ENCODE results near the gene YRDC.

DNA sequence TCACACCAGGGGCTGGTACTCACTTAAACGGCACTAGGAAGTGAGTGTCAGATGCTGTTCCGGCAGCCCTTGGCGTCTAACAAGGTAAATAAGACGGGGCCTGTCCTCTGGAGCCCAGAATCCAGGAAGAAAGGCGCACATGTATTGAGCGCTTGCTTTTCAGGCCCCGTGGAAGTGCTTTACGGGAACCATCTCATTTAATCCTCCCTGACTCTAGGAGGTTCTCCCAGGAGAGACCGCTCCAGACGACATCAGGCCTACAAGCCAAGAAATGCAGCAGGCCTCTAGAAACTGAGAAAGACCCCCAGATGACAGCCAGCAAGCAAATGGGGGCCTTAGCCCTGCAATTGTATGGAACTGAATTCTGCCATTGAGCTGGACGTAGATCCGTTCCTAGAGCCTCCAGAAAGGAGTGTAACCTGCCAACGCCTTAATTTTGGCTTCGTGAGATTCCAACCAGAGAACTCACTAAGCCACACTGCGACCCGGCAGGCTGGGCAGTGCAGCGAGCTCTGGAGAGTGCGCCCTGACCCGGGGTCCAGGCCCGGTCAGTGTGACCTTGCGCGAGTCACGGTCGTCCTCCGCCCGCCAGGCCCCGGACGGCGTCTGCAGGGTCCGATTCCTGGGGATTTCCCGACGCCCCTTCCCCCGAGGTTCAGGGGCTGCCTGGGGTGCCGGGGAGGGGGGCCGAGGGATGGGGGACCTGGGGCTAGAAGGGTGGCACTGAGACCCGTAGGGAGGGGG is 14.9 kb downstream of the YRDC start:
- TF ChIP-seq NFE2 (IDR thresholded peaks at IDR 0.05; ENCODE audit: low read depth) = no peak
- no peak for TF ChIP-seq KDM1A (IDR thresholded peaks at IDR 0.05)
- TF ChIP-seq, protein P1, sequence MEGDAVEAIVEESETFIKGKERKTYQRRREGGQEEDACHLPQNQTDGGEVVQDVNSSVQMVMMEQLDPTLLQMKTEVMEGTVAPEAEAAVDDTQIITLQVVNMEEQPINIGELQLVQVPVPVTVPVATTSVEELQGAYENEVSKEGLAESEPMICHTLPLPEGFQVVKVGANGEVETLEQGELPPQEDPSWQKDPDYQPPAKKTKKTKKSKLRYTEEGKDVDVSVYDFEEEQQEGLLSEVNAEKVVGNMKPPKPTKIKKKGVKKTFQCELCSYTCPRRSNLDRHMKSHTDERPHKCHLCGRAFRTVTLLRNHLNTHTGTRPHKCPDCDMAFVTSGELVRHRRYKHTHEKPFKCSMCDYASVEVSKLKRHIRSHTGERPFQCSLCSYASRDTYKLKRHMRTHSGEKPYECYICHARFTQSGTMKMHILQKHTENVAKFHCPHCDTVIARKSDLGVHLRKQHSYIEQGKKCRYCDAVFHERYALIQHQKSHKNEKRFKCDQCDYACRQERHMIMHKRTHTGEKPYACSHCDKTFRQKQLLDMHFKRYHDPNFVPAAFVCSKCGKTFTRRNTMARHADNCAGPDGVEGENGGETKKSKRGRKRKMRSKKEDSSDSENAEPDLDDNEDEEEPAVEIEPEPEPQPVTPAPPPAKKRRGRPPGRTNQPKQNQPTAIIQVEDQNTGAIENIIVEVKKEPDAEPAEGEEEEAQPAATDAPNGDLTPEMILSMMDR (IDR thresholded peaks at IDR 0.05 in 2 of 3, conservative IDR thresholded peaks at IDR 0.05 in 1 of 3; ENCODE audit: insufficient read depth in 2 of 3, low read depth in 1 of 3, low read length in 3 of 3) = no peak
- TF ChIP-seq, protein P2, sequence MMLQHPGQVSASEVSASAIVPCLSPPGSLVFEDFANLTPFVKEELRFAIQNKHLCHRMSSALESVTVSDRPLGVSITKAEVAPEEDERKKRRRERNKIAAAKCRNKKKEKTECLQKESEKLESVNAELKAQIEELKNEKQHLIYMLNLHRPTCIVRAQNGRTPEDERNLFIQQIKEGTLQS (IDR thresholded peaks at IDR 0.05) = no peak
- TF ChIP-seq, protein P2 (CRISPR knock-in tag; conservative IDR thresholded peaks at IDR 0.05) = no peak
- TF ChIP-seq, protein P3, sequence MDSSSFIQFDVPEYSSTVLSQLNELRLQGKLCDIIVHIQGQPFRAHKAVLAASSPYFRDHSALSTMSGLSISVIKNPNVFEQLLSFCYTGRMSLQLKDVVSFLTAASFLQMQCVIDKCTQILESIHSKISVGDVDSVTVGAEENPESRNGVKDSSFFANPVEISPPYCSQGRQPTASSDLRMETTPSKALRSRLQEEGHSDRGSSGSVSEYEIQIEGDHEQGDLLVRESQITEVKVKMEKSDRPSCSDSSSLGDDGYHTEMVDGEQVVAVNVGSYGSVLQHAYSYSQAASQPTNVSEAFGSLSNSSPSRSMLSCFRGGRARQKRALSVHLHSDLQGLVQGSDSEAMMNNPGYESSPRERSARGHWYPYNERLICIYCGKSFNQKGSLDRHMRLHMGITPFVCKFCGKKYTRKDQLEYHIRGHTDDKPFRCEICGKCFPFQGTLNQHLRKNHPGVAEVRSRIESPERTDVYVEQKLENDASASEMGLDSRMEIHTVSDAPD (CRISPR knock-in tag; IDR thresholded peaks at IDR 0.05) = no peak
